ENCODE results near the gene S100A11. TPM values are rescaled to one million over a fixed set of nuclear protein-coding genes. Genes with fewer than 3 reads are reported as not detected.
A peak's percentile ranks its signal among the peaks of the same experiment; 100 is the strongest.
"Not testable (repeated sequence)": the region's sequence is repeated elsewhere in the genome, so short reads cannot be mapped to it uniquely, and the experiment has no call there.

Gene S100A11
- polyA plus RNA-seq (ENCODE audit: insufficient read length in 4 of 4): 100 to 1,000 TPM; 215 to 317 (median 278) TPM

- peak in 2 of 4 donors; percentile 52 to 65 for DNase-seq (ENCODE audit: low read depth in 4 of 4, low spot score in 2 of 4)
Observed at GRCh38 chr1:152036267-152037216, at the start of gene S100A11. TSS of gene S100A11 (minus strand) at chr1:152037004. CDS start at chr1:152036915, 89 bp downstream.

GRCh38 chr1:152084853-152085252 is 48.0 kb upstream of the S100A11 start:
- DNase-seq (ENCODE audit: low read depth in 4 of 4, low spot score in 2 of 4): no peak

DNA sequence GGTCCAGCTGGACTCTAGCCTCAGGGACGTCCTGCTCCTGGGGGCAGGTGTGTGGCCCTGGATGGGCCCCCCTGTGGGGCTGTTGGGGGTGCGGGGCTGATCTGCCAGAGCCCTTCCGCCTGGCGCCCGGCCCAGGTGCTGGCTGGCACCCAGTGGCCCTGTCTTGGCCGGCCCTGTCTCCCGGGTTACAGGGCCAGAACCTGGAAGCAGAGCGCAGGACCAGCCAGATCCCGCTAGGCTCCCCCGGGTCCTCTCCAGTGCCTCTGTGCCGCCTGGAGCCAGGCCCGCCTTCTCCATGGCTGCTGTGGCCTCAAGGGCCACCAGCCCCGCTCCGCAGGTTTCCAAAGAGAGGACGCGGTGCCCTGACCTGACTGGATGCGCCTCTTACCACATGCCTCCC is 44.2 kb upstream of the S100A11 start:
- DNase-seq (ENCODE audit: low read depth in 4 of 4, low spot score in 2 of 4): not testable (repeated sequence)

GRCh38 chr1:152080494-152080893 is 43.7 kb upstream of the S100A11 start:
- not testable (repeated sequence) for DNase-seq (ENCODE audit: low read depth in 4 of 4, low spot score in 2 of 4)

- no peak for DNase-seq (ENCODE audit: low read depth in 4 of 4, low spot score in 2 of 4)
Observed at GRCh38 chr1:152078831-152079441, 42.1 kb upstream of the S100A11 start.

GRCh38 chr1:152072311-152072710 is 35.5 kb upstream of the S100A11 start:
- no peak for DNase-seq (ENCODE audit: low read depth in 4 of 4, low spot score in 2 of 4)

GRCh38 chr1:152071123-152071522 is 34.3 kb upstream of the S100A11 start:
- DNase-seq (ENCODE audit: low read depth in 4 of 4, low spot score in 2 of 4): no peak

DNA sequence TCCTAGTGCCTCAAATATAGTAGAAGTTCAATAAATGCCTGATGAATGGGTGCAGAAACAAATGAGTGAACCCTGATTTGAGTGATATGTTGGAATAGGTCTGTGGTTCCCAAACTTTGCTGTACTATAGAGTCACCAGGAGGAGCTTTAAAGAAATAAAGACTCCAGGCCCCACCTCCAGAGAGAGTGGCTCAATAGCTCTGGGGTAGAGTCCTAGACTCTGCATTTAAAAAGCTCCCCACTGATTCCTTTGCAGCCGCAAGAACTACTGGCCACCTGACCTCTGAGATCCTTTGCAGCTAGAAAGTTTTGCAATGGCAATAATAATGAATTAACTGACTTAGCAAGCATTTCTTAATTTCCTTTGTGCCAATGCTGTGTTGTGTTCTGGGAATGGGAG is 31.1 kb upstream of the S100A11 start:
- DNase-seq (ENCODE audit: low read depth in 4 of 4, low spot score in 2 of 4): no peak

DNA sequence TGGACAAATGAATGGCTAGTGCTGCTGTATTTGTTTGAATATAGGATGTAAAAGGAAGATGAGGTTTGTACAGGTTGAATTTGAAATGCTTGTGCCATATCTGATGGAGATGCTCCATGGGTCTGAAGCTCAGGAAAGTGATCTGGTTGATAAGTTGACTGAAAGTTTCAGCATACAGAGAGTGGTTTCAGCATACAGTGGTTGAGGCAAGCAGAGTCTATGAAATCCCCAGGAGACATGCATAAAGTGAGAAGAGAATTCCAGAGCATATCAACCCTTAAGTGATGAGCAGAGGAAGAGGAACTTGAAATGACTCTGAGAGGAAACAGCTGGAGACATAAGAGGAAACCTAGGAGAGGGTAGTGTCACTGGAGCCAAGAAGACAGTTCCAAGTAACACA is 30.3 kb upstream of the S100A11 start:
- DNase-seq (ENCODE audit: low read depth in 4 of 4, low spot score in 2 of 4): no peak

GRCh38 chr1:152061952-152062351 is 25.1 kb upstream of the S100A11 start:
- no peak for DNase-seq (ENCODE audit: low read depth in 4 of 4, low spot score in 2 of 4)

DNA sequence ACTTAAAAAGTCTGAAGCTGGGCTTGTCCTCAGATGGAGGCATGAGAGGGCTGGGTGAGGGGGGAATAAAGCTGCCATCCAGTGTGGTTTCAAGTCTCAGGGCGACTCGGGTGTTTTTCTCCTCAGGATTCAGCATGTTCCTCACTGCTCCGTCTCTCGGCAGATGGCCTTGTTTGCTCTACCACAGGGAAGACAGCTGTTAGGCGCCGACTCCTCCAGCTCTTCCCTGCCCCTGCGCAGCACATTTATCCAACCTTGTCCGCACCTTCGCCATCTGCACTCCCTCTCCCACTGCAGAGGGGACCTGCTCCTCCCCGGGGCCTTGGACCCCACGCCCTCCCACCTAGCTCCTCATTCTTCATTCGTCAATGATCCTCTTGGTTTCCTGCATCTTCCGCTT is 16.6 kb upstream of the S100A11 start:
- DNase-seq (ENCODE audit: low read depth in 4 of 4, low spot score in 2 of 4): no peak

GRCh38 chr1:152052606-152053005 is 15.8 kb upstream of the S100A11 start:
- peak in 3 of 4 donors; percentile 34 to 70 (median 66) for DNase-seq (ENCODE audit: low read depth in 4 of 4, low spot score in 2 of 4)

DNA sequence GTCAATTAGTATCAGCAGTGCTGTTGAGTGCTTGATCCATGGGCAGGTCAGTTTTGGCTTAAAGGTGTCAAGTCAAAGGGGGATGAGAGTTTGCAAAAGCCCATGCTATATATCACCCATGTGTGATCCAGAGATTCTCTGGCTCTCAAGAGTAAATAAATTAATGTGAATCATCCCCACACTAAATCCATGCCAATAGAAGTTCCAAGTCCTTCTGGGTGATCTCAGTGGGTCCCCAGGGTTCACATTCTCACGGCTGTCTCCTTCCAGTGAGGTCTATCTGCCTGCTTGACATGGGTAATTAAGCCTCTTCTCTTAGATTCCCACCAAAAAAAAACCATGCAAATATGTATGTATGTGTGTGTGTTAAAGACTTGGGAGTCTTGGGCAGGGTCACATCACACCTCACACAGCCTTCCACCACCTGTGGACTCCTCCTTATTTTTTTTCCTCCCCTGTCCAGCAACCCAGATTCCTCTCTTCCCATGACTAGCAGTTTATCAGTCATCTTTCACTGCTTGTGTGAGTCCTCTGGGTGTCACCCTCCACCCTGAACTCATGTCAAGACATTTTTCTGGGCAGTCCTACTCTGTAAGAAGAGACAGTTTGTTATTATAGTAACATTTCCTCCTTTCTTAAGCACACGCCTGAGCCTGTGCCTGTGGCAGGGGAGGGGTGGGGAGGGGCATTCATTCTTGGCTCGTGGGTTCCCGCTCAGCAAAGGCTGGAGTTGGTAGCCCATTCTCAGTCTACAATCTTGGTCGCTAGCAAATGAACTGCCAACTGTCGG is 14.3 kb upstream of the S100A11 start:
- DNase-seq (ENCODE audit: low read depth in 4 of 4, low spot score in 2 of 4): no peak

DNA sequence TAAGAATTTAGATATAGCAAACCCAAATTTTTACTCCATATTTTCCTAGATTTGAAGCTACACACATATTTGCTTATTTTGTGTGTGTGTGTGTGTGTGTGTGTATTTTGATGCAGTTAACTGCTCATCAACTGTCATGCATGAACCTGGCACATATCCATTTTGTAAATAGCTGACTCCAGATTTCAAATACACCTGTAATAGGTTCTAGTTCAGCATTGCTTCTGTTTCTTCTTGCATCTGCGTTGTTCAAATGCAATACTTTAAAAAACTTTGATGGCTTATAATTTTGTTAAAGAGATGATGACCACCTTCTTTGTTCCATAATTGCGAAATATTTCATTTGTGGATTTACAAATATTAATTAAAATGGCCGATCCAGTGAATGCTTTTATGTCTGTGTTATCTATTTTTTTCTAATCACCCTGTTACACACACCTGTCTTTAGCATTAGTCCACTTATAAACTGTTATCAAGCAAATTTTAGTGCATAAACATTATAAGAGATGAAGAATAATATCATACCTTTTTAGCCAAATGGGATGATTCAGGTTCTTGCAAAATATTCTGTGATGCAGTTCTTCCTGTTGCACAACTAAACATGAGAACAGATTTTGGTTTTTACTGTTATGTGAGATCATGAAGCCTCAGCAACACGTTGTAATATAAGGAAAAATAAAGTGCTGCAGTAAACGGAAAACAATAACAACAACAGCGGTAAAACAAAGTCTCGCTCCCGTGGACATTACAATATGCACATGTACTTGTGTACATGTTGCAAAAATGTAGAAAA is 12.7 kb upstream of the S100A11 start:
- no peak for DNase-seq (ENCODE audit: low read depth in 4 of 4, low spot score in 2 of 4)

GRCh38 chr1:152048416-152049009 is 11.7 kb upstream of the S100A11 start:
- peak in 2 of 4 donors; percentile 41 to 60 for DNase-seq (ENCODE audit: low read depth in 4 of 4, low spot score in 2 of 4)

DNA sequence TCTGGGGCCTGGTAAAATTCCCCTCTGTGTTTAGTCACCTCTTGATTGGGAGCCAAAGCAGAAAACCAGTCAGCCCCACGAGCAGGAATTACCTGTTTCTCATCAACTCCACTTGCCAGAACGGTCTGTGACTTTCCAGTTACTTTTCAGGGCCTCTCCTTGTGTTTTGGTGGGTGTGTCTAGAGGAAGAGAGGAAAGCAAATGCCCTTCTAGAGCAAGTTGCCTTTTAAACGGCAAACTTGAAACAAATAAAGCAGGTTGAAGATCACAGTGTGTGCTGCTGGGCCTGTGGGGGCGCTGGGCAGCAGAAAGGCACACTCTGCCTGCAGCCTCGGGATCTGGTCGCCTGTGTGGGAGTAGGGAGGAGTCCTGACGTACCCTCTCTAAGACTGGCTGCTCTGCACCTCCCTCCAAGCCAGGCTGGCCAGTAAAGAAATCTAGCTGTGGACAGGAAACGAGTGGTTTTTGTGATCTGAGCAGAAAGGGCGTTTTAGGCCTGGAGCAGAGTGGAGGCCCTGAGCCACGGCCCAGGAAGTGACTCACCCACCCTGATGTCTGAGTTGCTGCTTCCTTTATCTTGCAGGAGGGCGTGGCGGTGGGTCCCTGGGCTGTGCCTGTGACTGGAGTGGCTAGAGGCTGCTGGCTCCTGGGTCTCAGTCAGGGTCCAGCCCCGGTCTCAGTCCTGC is 11.1 kb upstream of the S100A11 start:
- DNase-seq (ENCODE audit: low read depth in 4 of 4, low spot score in 2 of 4): peak in 3 of 4 donors; percentile 56 to 74 (median 70)

GRCh38 chr1:152047413-152047729 is 10.6 kb upstream of the S100A11 start:
- DNase-seq (ENCODE audit: low read depth in 4 of 4, low spot score in 2 of 4): no peak

GRCh38 chr1:152044386-152044785 is 7.6 kb upstream of the S100A11 start:
- DNase-seq (ENCODE audit: low read depth in 4 of 4, low spot score in 2 of 4): no peak

- no peak for DNase-seq (ENCODE audit: low read depth in 4 of 4, low spot score in 2 of 4)
Observed at GRCh38 chr1:152043870-152044269, 7.1 kb upstream of the S100A11 start.
